Fibroblast of lung (primary cell): ENCODE measurements around the gene PPP1R18. TPM values are rescaled to one million over a fixed set of nuclear protein-coding genes. Genes with fewer than 3 reads are reported as not detected.
"Not testable (repeated sequence)": the region's sequence is repeated elsewhere in the genome, so short reads cannot be mapped to it uniquely, and the experiment has no call there.

Source experiments
- DNase-seq, 2 donors: peaks; one replicate each; pipeline versions ENCODE4 v3.0.0 to v3.0.0-alpha.2; 2010; ENCODE audit warnings: low read depth in 2 of 2
- H2AFZ ChIP-seq: 2 replicates; pipeline ENCODE4 v1.5.1; 2012; ENCODE audit warnings: low read length, control low read depth, inconsistent platforms
- H3K27ac ChIP-seq: 2 replicates; pipeline ENCODE4 v1.5.1; 2011; ENCODE audit warnings: low read length, control low read depth; ENCODE audit not compliant: insufficient read depth
- H3K27me3 ChIP-seq: 2 replicates; pipeline ENCODE4 v1.5.1; 2011; ENCODE audit warnings: mild to moderate bottlenecking, low read length; ENCODE audit not compliant: control insufficient read depth, insufficient read depth
- H3K36me3 ChIP-seq: 2 replicates; pipeline ENCODE4 v1.5.1; 2011; ENCODE audit warnings: low read length; ENCODE audit not compliant: control insufficient read depth, insufficient read depth
- H3K4me1 ChIP-seq: 2 replicates; pipeline ENCODE4 v1.5.1; 2011; ENCODE audit warnings: low read length; ENCODE audit not compliant: control insufficient read depth, insufficient read depth; ENCODE audit errors: extremely low read depth
- H3K4me2 ChIP-seq: 2 replicates; pipeline ENCODE4 v1.5.1; 2011; ENCODE audit warnings: low read length, control low read depth; ENCODE audit not compliant: insufficient read depth; ENCODE audit errors: extremely low read depth
- H3K4me3 ChIP-seq, 4 experiments: fragments of 200-600 bp in 1 of 4; sonication (generic) in 1 of 4; replicated peaks in 1 of 4; 2 replicates each; pipeline ENCODE4 v1.5.1; 2011 to 2016; ENCODE audit warnings: low read length in 4 of 4, low read depth in 3 of 4, mild to moderate bottlenecking in 3 of 4, control low read depth in 2 of 4, inconsistent platforms in 1 of 4, mixed read lengths in 1 of 4; ENCODE audit not compliant: insufficient read depth in 1 of 4; ENCODE audit errors: control extremely low read depth in 1 of 4
- H3K79me2 ChIP-seq: 2 replicates; pipeline ENCODE4 v1.5.1; 2012; ENCODE audit warnings: mild to moderate bottlenecking, low read length, inconsistent platforms; ENCODE audit not compliant: control insufficient read depth, insufficient read depth
- H3K9ac ChIP-seq: 2 replicates; pipeline ENCODE4 v1.5.1; 2011; ENCODE audit warnings: mild to moderate bottlenecking, low read length, control low read depth; ENCODE audit not compliant: insufficient read depth
- H3K9me3 ChIP-seq: 2 replicates; pipeline ENCODE4 v1.5.1; 2012; ENCODE audit warnings: low read depth, low read length; ENCODE audit not compliant: control insufficient read depth, insufficient read depth
- H4K20me1 ChIP-seq: 2 replicates; pipeline ENCODE4 v1.5.1; 2011; ENCODE audit warnings: low read length; ENCODE audit not compliant: control insufficient read depth, insufficient read depth; ENCODE audit errors: extremely low read depth
- CTCF ChIP-seq, 2 donors: IDR thresholded peaks in 1 of 2; conservative IDR thresholded peaks in 1 of 2; 1 replicate in 1 of 2; 2 replicates in 1 of 2; pipeline ENCODE4 v1.5.1; 2011 to 2012; ENCODE audit warnings: low read length in 2 of 2, control low read depth in 1 of 2, inconsistent platforms in 1 of 2, low read depth in 1 of 2, mild to moderate bottlenecking in 1 of 2
- EZH2 ChIP-seq: IDR thresholded peaks from 2 replicates; pipeline ENCODE4 v1.5.1; 2012; ENCODE audit warnings: low read length, control low read depth, mild to moderate bottlenecking; ENCODE audit errors: missing control alignments
- polyA plus RNA-seq, 2 donors: library from polyadenylated mRNA; depleted of rRNA in 1 of 2; stranded (reverse) in 1 of 2; unstranded in 1 of 2; fragments of >200 nt; gene quantifications; 2 replicates each; pipeline ENCODE4 v1.2.1, GENCODE V29; 2011 to 2012; ENCODE audit warnings: missing spikeins in 1 of 2
- total RNA-seq: library from RNA; depleted of rRNA; stranded (reverse); fragments of >200 nt; gene quantifications from 2 replicates; pipeline ENCODE4 v1.2.1, GENCODE V29; 2014

Gene PPP1R18
- total and polyA plus RNA-seq, 2 donors (not counting 1 experiment from before 2014, with no cell fraction given): 63.4 to 92.6 TPM

DNA sequence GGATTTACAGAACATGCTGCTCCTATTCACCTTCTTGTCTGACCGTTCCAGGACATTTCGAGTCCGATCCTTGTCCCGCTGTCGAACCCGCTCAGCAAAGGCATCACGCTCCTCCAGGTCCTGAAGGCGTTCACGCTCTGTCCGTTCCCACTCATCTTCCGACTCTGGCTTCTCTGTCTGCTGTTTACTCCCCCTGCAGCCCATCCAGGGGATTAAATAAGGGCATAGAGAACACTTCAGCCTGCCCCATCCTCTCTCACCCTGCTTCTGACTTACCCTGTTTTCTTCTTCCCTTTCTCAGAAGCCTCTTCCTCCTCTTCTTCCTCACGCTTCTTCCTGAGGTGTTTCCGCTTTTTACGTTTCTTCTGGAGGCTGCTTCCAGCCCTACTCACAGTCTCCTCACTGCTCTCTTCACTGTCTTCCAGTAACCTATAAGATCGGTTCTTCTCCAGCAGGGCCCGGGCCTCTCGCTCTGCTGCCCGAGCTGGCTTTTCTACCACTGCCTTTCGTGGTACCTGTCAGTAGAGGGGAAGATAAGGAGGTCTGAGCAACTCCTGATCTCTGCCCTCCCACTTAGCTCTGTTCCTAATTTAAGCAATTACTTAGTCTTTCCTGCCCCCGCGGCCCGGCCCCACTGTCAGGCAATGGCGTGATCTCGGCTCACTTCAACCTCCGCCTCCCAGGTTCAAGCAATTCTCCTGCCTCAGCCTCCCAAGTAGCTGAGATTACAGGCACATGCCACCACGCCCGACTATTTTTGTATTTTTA is 15.5 kb downstream of the PPP1R18 start:
- Histone ChIP-seq H4K20me1 (no peaks in the 10 kb centered on the region), H3K4me1 (peaks cover 6% of the 10 kb centered on the region), H3K36me3 (peaks cover 12% of the 10 kb centered on the region), H2AFZ (no peak overlapping the region), H3K4me3 (no peak overlapping the region), H3K9ac (no peak overlapping the region), H3K27ac (no peak overlapping the region), H3K79me2 (peaks cover 23% of the 10 kb centered on the region), H3K4me2 (no peak overlapping the region), H3K27me3 (no peaks in the 10 kb centered on the region), H3K9me3 (no peaks in the 10 kb centered on the region)
- no peak for DNase-seq
- TF ChIP-seq EZH2 (no peak), CTCF (conservative IDR thresholded peaks at IDR 0.05 in 1 of 2, IDR thresholded peaks at IDR 0.05 in 1 of 2; ENCODE audit: low read depth in 1 of 2, low read length in 2 of 2) (no peak)

DNA sequence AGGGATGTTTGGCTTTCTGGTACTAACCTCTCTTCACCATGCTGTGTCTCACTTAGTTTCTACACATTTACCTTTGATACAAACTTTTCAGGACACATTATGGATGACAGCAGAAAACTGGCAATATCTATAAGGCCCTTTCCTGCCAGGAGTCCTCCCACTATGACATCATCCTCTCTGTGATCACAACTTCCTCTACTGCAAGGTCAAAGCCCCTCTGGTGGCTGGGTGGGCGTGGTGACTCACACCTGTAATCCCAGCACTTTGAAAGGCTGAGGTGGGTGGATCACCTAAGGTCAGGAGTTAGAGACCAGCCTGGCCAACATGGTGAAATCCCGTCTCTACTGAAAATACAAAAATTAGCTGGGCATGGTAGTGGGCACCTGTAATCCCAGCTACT is 20.1 kb downstream of the PPP1R18 start:
- H3K36me3 ChIP-seq: peaks cover 26% of the 10 kb centered on the region
- not testable (repeated sequence) for H2AFZ ChIP-seq, H3K4me3 ChIP-seq, H3K4me2 ChIP-seq, H3K9ac ChIP-seq, H4K20me1 ChIP-seq, H3K79me2 ChIP-seq, H3K27me3 ChIP-seq, H3K9me3 ChIP-seq, H3K27ac ChIP-seq, H3K4me1 ChIP-seq
- peak in 1 of 2 donors; percentile 41 for DNase-seq

DNA sequence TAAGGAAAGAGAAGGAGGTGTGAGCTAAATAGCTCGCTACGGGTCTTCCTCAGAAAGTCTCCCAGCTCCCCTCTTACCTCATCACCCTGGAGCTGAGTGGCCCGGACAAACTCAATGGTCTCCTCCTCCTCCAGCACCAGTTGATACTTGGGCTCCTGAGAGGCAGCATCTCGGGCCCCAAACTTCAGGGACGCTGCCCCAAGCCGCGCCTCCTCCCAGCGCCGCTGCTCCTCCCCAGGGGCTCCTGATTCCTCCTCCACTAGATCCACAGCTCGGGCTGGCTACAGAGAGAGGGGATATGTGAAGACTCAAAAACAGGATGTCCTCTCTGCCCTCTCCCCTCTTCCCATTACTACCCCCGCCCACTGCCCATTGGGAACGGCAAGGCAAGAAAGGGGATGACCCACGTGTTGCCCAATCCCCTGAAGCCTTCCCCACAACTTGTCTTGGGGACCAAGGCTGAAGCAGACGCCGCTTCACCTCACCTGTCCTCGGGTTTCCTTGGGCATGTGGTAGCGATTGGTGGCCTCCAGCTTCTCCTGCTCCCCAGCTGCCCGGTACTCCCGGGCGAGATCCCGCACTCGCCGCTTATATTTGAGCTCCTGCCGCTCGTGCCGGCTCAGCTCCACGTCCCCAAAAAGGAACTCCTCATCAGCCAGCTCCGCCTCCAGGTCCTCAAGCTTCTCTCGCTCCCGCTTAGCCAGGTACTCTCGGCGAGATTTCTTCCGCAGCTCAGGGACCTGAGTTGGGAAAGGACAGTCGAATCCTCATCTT is 21.3 kb downstream of the PPP1R18 start:
- Histone ChIP-seq H3K4me1 (no peaks in the 10 kb centered on the region), H2AFZ (no peak overlapping the region), H3K27me3 (no peaks in the 10 kb centered on the region), H3K79me2 (no peaks in the 10 kb centered on the region), H3K36me3 (peaks cover 20% of the 10 kb centered on the region), H4K20me1 (no peaks in the 10 kb centered on the region), H3K4me2 (no peak overlapping the region), H3K9ac (no peak overlapping the region), H3K27ac (no peak overlapping the region), H3K9me3 (no peaks in the 10 kb centered on the region), H3K4me3 (no peak overlapping the region)
- TF ChIP-seq EZH2 (no peak), CTCF (conservative IDR thresholded peaks at IDR 0.05 in 1 of 2, IDR thresholded peaks at IDR 0.05 in 1 of 2; ENCODE audit: low read depth in 1 of 2, low read length in 2 of 2) (no peak)
- no peak for DNase-seq

DNA sequence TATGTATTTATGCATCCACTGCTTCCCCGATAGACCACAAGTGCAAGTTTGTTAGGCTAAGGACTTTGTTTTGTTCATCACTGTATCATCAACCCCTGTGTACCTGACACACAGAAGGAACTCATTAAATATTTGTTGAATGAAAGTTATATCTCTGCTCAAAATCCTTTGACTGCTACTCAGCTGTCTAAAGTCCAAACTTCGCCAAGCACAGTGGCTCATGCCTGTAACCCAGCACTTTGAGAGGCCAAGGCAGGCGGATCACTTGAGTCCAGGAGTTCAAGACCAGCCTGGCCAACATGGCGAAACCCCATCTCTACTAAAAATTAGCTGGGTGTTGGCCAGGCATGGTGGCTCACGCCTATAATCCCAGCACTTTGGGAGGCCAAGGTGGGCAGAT is 28.5 kb downstream of the PPP1R18 start:
- not testable (repeated sequence) for DNase-seq, H3K4me1 ChIP-seq, H3K4me2 ChIP-seq, H3K4me3 ChIP-seq, H4K20me1 ChIP-seq, H3K27ac ChIP-seq, H3K27me3 ChIP-seq, H3K9ac ChIP-seq, H3K79me2 ChIP-seq, H2AFZ ChIP-seq, H3K9me3 ChIP-seq
- peaks cover 20% of the 10 kb centered on the region for H3K36me3 ChIP-seq
